HG03196 (cell line): ENCODE data around the gene MRFAP1.
A peak's percentile ranks its signal among the peaks of the same experiment; 100 is the strongest.
"Not testable (repeated sequence)": the region's sequence is repeated elsewhere in the genome, so short reads cannot be mapped to it uniquely, and the experiment has no call there.

Experiments used
- ATAC-seq: cut with Tn5 transposase; IDR thresholded peaks from one replicate; pipeline ENCODE4 v1.9.1; 2021; ENCODE audit not compliant: unreplicated experiment

Gene MRFAP1

GRCh38 chr4:6663596-6664393 is 23.3 kb downstream of the MRFAP1 start:
- no peak for ATAC-seq

- no peak for ATAC-seq
Measured at GRCh38 chr4:6665320-6665654, 24.8 kb downstream of the MRFAP1 start.

- no peak for ATAC-seq
Measured at GRCh38 chr4:6668391-6668790, 27.9 kb downstream of the MRFAP1 start.

GRCh38 chr4:6671648-6672047 is 31.2 kb downstream of the MRFAP1 start:
- no peak for ATAC-seq

GRCh38 chr4:6672131-6672530 is 31.6 kb downstream of the MRFAP1 start:
- ATAC-seq, result no peak

- not testable (repeated sequence) for ATAC-seq
Measured at GRCh38 chr4:6672541-6673190, 32.2 kb downstream of the MRFAP1 start.

GRCh38 chr4:6673191-6673659 is 32.7 kb downstream of the MRFAP1 start:
- ATAC-seq, result not testable (repeated sequence)

GRCh38 chr4:6673660-6674499 is 33.4 kb downstream of the MRFAP1 start:
- peak; percentile 85 for ATAC-seq

- peak; percentile 37 for ATAC-seq
Measured at GRCh38 chr4:6674500-6675149, 34.1 kb downstream of the MRFAP1 start.

- ATAC-seq, result no peak
Measured at GRCh38 chr4:6676722-6677558, 36.5 kb downstream of the MRFAP1 start.

- no peak for ATAC-seq
Measured at GRCh38 chr4:6680372-6681034, 40.0 kb downstream of the MRFAP1 start.

- no peak for ATAC-seq
Measured at GRCh38 chr4:6681191-6681590, 40.7 kb downstream of the MRFAP1 start.

- ATAC-seq, result no peak
Measured at GRCh38 chr4:6682862-6683590, 42.5 kb downstream of the MRFAP1 start.

GRCh38 chr4:6684656-6685055 is 44.2 kb downstream of the MRFAP1 start:
- ATAC-seq, result no peak

GRCh38 chr4:6686104-6686787 is 45.8 kb downstream of the MRFAP1 start:
- ATAC-seq, result no peak

GRCh38 chr4:6687947-6688878 is 47.7 kb downstream of the MRFAP1 start:
- ATAC-seq, result no peak

- peak; percentile 81 for ATAC-seq
Measured at GRCh38 chr4:6688879-6689505, 48.5 kb downstream of the MRFAP1 start.
